Activated CD8-positive, alpha-beta memory T cell treated with anti-CD3 and anti-CD28 coated beads, Interleukin-2, amount 10 ng/mL, durations not matched to agents 7 days and 5 days (primary cell): ENCODE results near the gene GRID2. TPM values are rescaled to one million over a fixed set of nuclear protein-coding genes. Genes with fewer than 3 reads are reported as not detected.

Experiments
- ATAC-seq: fragments of 150-1000 bp; cut with Tn5 transposase; one replicate; pipeline ENCODE4 v1.10.0; 2021; ENCODE audit warnings: moderate library complexity
- CTCF ChIA-PET: fragments of 350-600 bp; sonication (Branson Sonifier 250); formaldehyde crosslinking; loops from one replicate; lab custom pipeline; 2021; ENCODE audit warnings: antibody characterized with exemption; lab: Charles Lee
- DNase-seq: peaks from one replicate; pipeline ENCODE4 v3.0.0-alpha.2; 2020
- H3K27ac Mint-ChIP-seq: one replicate; pipeline ENCODE4 v1.8.0; 2021; ENCODE audit warnings: mild to moderate bottlenecking, mixed read lengths
- H3K27me3 Mint-ChIP-seq: one replicate; pipeline ENCODE4 v1.8.0; 2021; ENCODE audit warnings: mixed read lengths
- H3K36me3 Mint-ChIP-seq: one replicate; pipeline ENCODE4 v1.8.0; 2021; ENCODE audit warnings: mild to moderate bottlenecking, mixed read lengths
- H3K4me1 Mint-ChIP-seq: one replicate; pipeline ENCODE4 v1.8.0; 2021; ENCODE audit warnings: mixed read lengths
- H3K4me3 Mint-ChIP-seq: one replicate; pipeline ENCODE4 v1.8.0; 2021; ENCODE audit warnings: mild to moderate bottlenecking, moderate library complexity, mixed read lengths
- H3K9me3 Mint-ChIP-seq: one replicate; pipeline ENCODE4 v1.8.0; 2022; ENCODE audit warnings: low read depth, mixed read lengths
- total RNA-seq, 2 experiments: library from RNA; stranded (reverse); gene quantifications; one replicate each; pipeline ENCODE4 v1.2.3, GENCODE V29; 2021

GRID2 gene
- total RNA-seq, 2 experiments from 2014 or later: not detected

- ATAC-seq (no peak), DNase-seq (no peak)
- no peaks in the 10 kb centered on the region for H3K27me3 Mint-ChIP-seq
- no peaks in the 10 kb centered on the region for H3K36me3 Mint-ChIP-seq
- H3K4me1 Mint-ChIP-seq: no peaks in the 10 kb centered on the region
- no peak overlapping the region for H3K4me3 Mint-ChIP-seq
- CTCF ChIA-PET: no interaction called here
- H3K9me3 Mint-ChIP-seq: peaks cover 4% of the 10 kb centered on the region
- no peak overlapping the region for H3K27ac Mint-ChIP-seq
These were observed 1132.3 kb downstream of the GRID2 start for GRCh38 chr4:93436000-93436626.

- Mint-ChIP-seq H3K4me1 (no peaks in the 10 kb centered on the region), H3K9me3 (peaks cover 4% of the 10 kb centered on the region), H3K27me3 (no peaks in the 10 kb centered on the region), H3K27ac (no peak overlapping the region), H3K4me3 (no peak overlapping the region), H3K36me3 (no peaks in the 10 kb centered on the region)
- CTCF ChIA-PET: no interaction called here
- DNase-seq (no peak), ATAC-seq (no peak)
These were observed 1134.2 kb downstream of the GRID2 start for GRCh38 chr4:93437991-93438390.

DNA sequence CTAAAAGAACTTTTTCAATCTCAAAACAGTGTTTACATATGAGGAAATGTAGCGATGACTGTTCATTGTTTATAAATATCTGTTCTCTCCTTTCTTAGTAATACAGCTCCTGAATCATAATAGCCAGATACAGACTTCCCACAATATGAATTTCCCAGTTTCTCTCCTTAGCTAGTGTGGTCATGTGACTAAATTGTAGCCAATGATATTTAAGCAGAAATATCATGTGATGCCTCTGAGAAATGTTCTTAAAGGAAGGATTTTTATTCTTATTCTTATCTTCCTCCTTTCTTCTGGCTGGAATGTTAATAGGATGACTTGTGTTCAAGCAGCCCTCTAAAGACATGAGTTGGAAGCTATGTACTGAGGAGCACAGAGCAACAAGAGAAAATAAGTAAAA, 1141.1 kb downstream of the GRID2 start:
- CTCF ChIA-PET: no interaction called here

DNA sequence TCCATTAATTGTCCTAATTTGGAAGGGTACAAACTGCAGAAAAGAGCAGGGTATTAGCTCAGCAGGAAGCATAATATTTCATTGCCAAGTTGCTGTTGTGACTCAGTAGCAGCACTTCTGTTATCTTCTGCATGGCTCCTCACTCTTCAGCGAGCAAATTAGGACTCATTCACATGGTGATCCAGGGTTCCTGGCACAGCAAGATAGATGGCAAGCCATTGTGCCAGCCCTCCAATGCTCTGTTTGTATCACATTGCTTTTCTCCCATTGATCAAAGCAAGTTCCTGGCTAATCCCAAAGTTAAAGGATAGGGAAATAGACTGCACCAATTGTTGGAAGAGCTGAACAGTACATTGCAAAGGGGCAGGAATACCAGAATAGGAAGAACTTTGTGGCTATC, 1142.3 kb downstream of the GRID2 start:
- Mint-ChIP-seq H3K9me3 (no peaks in the 10 kb centered on the region), H3K4me1 (no peaks in the 10 kb centered on the region), H3K27me3 (no peaks in the 10 kb centered on the region), H3K27ac (no peak overlapping the region), H3K36me3 (no peaks in the 10 kb centered on the region), H3K4me3 (no peak overlapping the region)
- CTCF ChIA-PET: no interaction called here
- no peak for ATAC-seq
- no peak for DNase-seq

More for the DNA sequence above, 1141.1 kb downstream of the GRID2 start:
- no peak for DNase-seq
- no peaks in the 10 kb centered on the region for H3K9me3 Mint-ChIP-seq
- no peak overlapping the region for H3K27ac Mint-ChIP-seq
- H3K36me3 Mint-ChIP-seq: no peaks in the 10 kb centered on the region
- H3K27me3 Mint-ChIP-seq: no peaks in the 10 kb centered on the region
- no peaks in the 10 kb centered on the region for H3K4me1 Mint-ChIP-seq
- no peak overlapping the region for H3K4me3 Mint-ChIP-seq
- no peak for ATAC-seq

- no peak overlapping the region for H3K27ac Mint-ChIP-seq
- CTCF ChIA-PET: no interaction called here
- DNase-seq (no peak), ATAC-seq (no peak)
- H3K4me3 Mint-ChIP-seq: no peak overlapping the region
- H3K27me3 Mint-ChIP-seq: no peaks in the 10 kb centered on the region
- no peaks in the 10 kb centered on the region for H3K36me3 Mint-ChIP-seq
- no peaks in the 10 kb centered on the region for H3K4me1 Mint-ChIP-seq
- H3K9me3 Mint-ChIP-seq: no peaks in the 10 kb centered on the region
These were observed 1145.0 kb downstream of the GRID2 start for GRCh38 chr4:93448691-93449293.

DNA sequence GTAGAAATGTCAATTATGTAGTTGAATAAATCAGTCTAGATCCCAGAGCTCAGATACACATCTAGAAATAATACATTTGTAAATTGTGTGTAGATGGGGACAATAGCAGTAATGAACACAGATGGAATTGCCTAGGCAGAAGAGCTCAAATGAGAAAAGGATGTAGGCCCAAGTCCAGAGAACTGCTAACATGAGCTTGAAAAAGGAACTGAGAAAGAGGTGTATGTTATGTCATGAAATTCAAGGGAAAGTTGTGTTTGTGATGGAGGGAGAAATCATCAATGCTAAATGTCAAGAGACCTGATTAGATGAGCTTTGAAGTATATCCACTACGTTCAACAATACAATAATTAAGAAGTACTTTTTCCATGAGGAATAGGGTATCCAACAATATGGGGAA, 1148.2 kb downstream of the GRID2 start:
- no peaks in the 10 kb centered on the region for H3K9me3 Mint-ChIP-seq
- H3K36me3 Mint-ChIP-seq: no peaks in the 10 kb centered on the region
- H3K27ac Mint-ChIP-seq: no peak overlapping the region
- no peaks in the 10 kb centered on the region for H3K4me1 Mint-ChIP-seq
- no peak for DNase-seq
- no peak for ATAC-seq
- no peak overlapping the region for H3K4me3 Mint-ChIP-seq
- no peaks in the 10 kb centered on the region for H3K27me3 Mint-ChIP-seq
- CTCF ChIA-PET: no interaction called here

- Mint-ChIP-seq H3K9me3 (peaks cover 2% of the 10 kb centered on the region), H3K36me3 (no peaks in the 10 kb centered on the region), H3K27ac (no peak overlapping the region), H3K4me3 (no peak overlapping the region), H3K4me1 (no peaks in the 10 kb centered on the region), H3K27me3 (no peaks in the 10 kb centered on the region)
- DNase-seq: no peak
- CTCF ChIA-PET: no interaction called here
- no peak for ATAC-seq
These were observed 1157.8 kb downstream of the GRID2 start for GRCh38 chr4:93461541-93461940.

- no peak overlapping the region for H3K4me3 Mint-ChIP-seq
- ATAC-seq (no peak), DNase-seq (no peak)
- H3K4me1 Mint-ChIP-seq: no peaks in the 10 kb centered on the region
- no peaks in the 10 kb centered on the region for H3K36me3 Mint-ChIP-seq
- no peak overlapping the region for H3K27ac Mint-ChIP-seq
- H3K27me3 Mint-ChIP-seq: no peaks in the 10 kb centered on the region
- peaks cover 2% of the 10 kb centered on the region for H3K9me3 Mint-ChIP-seq
- CTCF ChIA-PET: no interaction called here
These were observed 1162.7 kb downstream of the GRID2 start for GRCh38 chr4:93466446-93466845.

- ATAC-seq: no peak
These were observed 1163.9 kb downstream of the GRID2 start for GRCh38 chr4:93467484-93468155.

DNA sequence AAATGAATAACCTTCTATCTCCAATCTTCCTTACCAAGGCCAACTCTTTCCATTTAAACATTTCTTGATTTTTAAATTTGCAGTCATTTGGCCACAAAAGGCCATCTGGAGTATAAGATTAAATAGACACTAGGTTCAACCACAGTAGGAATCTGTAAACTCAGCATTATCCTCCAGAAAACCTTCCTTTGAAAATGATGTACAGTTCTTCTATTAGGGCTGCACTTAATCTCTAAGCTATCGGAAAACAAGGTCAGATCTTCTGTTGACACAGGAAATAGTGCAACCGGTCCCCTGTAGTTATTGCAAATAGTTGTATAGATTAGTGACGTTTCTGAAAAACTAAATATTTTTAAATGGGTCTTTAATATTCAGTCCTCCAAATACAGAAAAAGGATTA, 1165.8 kb downstream of the GRID2 start:
- H3K4me1 Mint-ChIP-seq: no peaks in the 10 kb centered on the region
- no peak for DNase-seq
- CTCF ChIA-PET: no interaction called here
- H3K4me3 Mint-ChIP-seq: no peak overlapping the region
- H3K9me3 Mint-ChIP-seq: peaks cover 2% of the 10 kb centered on the region
- ATAC-seq: no peak
- no peaks in the 10 kb centered on the region for H3K36me3 Mint-ChIP-seq
- no peak overlapping the region for H3K27ac Mint-ChIP-seq
- no peaks in the 10 kb centered on the region for H3K27me3 Mint-ChIP-seq

More at GRCh38 chr4:93467484-93468155, 1163.9 kb downstream of the GRID2 start:
- Mint-ChIP-seq H3K4me3 (no peak overlapping the region), H3K4me1 (no peaks in the 10 kb centered on the region), H3K9me3 (peaks cover 2% of the 10 kb centered on the region), H3K36me3 (no peaks in the 10 kb centered on the region), H3K27me3 (no peaks in the 10 kb centered on the region), H3K27ac (no peak overlapping the region)
- DNase-seq: no peak
- CTCF ChIA-PET: no interaction called here

DNA sequence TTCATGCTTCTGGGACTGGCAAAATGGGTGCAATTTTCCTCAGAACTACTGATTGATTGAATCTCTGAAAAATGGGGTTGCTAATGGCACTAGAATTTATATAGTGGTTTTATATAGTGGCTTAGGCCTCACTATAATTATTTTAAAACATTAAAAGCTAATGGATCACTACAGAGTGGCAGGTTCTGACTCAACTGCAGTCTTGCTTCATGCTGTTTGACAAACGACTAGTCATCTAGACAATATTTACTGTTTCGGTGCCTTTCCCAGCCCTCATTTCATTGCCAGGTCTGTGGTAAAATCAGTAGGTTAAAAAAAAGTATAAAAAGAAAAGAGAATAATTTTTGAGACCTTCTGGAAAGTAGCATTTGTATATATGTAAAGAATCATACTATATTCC, 1172.0 kb downstream of the GRID2 start:
- Mint-ChIP-seq H3K27ac (no peak overlapping the region), H3K27me3 (no peaks in the 10 kb centered on the region), H3K4me1 (no peaks in the 10 kb centered on the region), H3K4me3 (no peak overlapping the region), H3K36me3 (no peaks in the 10 kb centered on the region), H3K9me3 (peaks cover 2% of the 10 kb centered on the region)
- CTCF ChIA-PET: no interaction called here
- DNase-seq (no peak), ATAC-seq (no peak)

- CTCF ChIA-PET: no interaction called here
These were observed 1175.0 kb downstream of the GRID2 start for GRCh38 chr4:93478805-93479204.

GRCh38 chr4:93480452-93480851, 1176.7 kb downstream of the GRID2 start:
- CTCF ChIA-PET: no interaction called here
- no peak for DNase-seq
- no peak overlapping the region for H3K4me3 Mint-ChIP-seq

More at GRCh38 chr4:93478805-93479204, 1175.0 kb downstream of the GRID2 start:
- no peak for ATAC-seq
- Mint-ChIP-seq H3K4me1 (no peaks in the 10 kb centered on the region), H3K9me3 (peaks cover 2% of the 10 kb centered on the region), H3K27ac (no peak overlapping the region), H3K27me3 (no peaks in the 10 kb centered on the region), H3K4me3 (no peak overlapping the region), H3K36me3 (no peaks in the 10 kb centered on the region)
- no peak for DNase-seq

GRCh38 chr4:93495346-93495745, 1191.6 kb downstream of the GRID2 start:
- ATAC-seq: no peak
- DNase-seq: no peak
- Mint-ChIP-seq H3K27me3 (no peaks in the 10 kb centered on the region), H3K9me3 (peaks cover 3% of the 10 kb centered on the region), H3K27ac (no peak overlapping the region), H3K4me1 (no peaks in the 10 kb centered on the region), H3K4me3 (no peak overlapping the region), H3K36me3 (no peaks in the 10 kb centered on the region)
- CTCF ChIA-PET: no interaction called here

More at GRCh38 chr4:93480452-93480851, 1176.7 kb downstream of the GRID2 start:
- no peaks in the 10 kb centered on the region for H3K4me1 Mint-ChIP-seq
- ATAC-seq: no peak
- H3K36me3 Mint-ChIP-seq: no peaks in the 10 kb centered on the region
- H3K9me3 Mint-ChIP-seq: peaks cover 2% of the 10 kb centered on the region
- no peak overlapping the region for H3K27ac Mint-ChIP-seq
- H3K27me3 Mint-ChIP-seq: no peaks in the 10 kb centered on the region
